Rectal smooth muscle tissue (tissue), 1 donor: Measurements from ENCODE around the gene CD40LG.

ENCODE experiments used
- H3K27ac ChIP-seq: one replicate; pipeline ENCODE4 v1.7.0; 2013; ENCODE audit warnings: low read depth, low read length, inconsistent platforms
- H3K27me3 ChIP-seq: one replicate; pipeline ENCODE4 v1.7.0; 2013; ENCODE audit warnings: low read length; ENCODE audit not compliant: control insufficient read depth, insufficient read depth
- H3K36me3 ChIP-seq: one replicate; pipeline ENCODE4 v1.7.0; 2013; ENCODE audit warnings: low read length; ENCODE audit not compliant: control insufficient read depth, insufficient read depth
- H3K4me1 ChIP-seq: one replicate; pipeline ENCODE4 v1.7.0; 2013; ENCODE audit warnings: low read length; ENCODE audit not compliant: control insufficient read depth, insufficient read depth
- H3K4me3 ChIP-seq: one replicate; pipeline ENCODE4 v1.7.0; 2013; ENCODE audit warnings: low read length
- H3K9ac ChIP-seq: one replicate; pipeline ENCODE4 v1.7.0; 2013; ENCODE audit warnings: low read length

Gene CD40LG

DNA sequence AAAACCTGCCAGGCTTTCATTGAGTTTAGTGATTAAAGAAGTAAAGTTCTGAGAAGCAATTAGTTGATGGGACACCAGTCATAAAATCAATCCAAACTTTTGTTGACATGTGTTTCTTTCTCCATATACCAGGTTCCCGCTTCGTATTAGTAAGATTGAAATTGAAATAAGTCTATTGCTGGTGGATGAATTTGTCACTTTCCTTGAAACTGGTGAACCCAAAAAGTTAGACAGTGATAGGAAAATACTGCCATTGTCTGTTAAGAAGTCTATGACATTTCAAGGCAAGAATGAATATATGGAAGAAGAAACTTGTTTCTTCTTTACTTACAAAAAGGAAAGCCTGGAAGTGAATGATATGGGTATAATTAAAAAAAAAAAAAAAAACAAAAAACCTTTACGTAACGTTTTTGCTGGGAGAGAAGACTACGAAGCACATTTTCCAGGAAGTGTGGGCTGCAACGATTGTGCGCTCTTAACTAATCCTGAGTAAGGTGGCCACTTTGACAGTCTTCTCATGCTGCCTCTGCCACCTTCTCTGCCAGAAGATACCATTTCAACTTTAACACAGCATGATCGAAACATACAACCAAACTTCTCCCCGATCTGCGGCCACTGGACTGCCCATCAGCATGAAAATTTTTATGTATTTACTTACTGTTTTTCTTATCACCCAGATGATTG is at the start of gene CD40LG:
CD40LG (plus strand) TSS at position 482 of the 684 bp plus-strand sequence; CDS start at position 573, 91 bp downstream.
- H3K27ac ChIP-seq = no peak within 1 kb of the TSS
- no peak within 1 kb of the TSS for H3K4me3 ChIP-seq
- no peak within 1 kb of the TSS for H3K9ac ChIP-seq
- no peaks in the 10 kb centered on the region for H3K27me3 ChIP-seq
- no peaks in the 10 kb centered on the region for H3K4me1 ChIP-seq
- no peaks in the 10 kb centered on the region for H3K36me3 ChIP-seq

DNA sequence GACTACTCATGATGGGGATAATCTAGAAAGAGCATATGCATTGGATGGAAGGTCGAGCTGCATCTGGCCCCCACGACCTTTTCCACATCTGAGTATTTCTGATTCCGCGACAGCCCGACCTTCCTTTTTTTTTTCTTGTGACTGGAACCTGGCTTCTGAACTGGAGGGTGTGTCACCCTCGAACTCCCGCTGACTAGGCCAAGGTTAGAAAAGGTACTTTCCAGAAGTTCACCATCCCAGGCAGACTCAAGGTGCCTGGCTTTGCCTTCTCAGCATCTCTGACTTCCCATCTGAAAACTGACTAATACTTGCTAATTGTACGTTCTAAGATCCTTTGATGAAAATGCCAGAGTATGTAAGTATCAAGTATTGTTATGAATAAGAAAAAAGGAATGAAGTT is 49.3 kb upstream of the CD40LG start:
- no peak overlapping the region for H3K9ac ChIP-seq
- no peaks in the 10 kb centered on the region for H3K4me1 ChIP-seq
- H3K27ac ChIP-seq = no peak overlapping the region
- H3K36me3 ChIP-seq = no peaks in the 10 kb centered on the region
- H3K27me3 ChIP-seq = no peaks in the 10 kb centered on the region
- H3K4me3 ChIP-seq = no peak overlapping the region

DNA sequence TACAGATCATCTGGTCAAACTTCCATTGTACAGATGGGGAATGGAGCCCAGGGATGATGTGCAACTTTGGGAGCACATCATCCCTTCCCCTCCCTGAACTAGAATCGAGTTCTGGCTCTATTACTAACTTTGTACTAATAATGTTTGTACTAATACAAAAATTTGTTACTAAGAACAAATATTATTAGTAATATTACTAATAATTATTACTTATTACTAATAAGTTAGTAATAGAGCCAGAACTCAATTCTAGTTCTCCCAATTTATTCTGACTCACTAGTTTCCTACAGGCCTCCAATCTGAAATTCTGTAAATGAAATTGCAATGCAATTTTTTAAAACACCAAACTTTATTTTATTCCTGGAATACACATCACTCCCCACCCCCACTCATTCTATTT is 47.9 kb upstream of the CD40LG start:
- Histone ChIP-seq H3K27me3 (no peaks in the 10 kb centered on the region), H3K4me3 (no peak overlapping the region), H3K4me1 (no peaks in the 10 kb centered on the region), H3K27ac (no peak overlapping the region), H3K36me3 (no peaks in the 10 kb centered on the region), H3K9ac (no peak overlapping the region)

DNA sequence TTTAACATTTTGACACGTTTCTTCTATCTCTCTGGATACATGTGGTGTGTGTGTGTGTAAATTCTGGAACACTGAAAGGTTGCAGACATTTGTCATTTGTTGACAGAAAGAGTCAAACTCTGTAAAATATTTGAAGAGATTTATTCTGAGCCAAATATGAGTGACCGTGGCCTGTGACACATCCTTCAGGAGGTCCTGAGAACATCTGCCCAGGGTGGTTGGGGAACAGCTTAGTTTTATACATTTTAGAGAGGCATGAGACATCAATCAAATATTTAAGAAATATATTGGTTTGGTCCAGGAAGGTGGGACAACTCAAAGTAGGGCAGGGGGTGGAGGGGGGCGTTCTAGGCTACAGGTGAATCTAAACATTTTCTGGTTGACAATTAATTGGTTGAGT is 40.7 kb upstream of the CD40LG start:
- Histone ChIP-seq H3K27ac (no peak overlapping the region), H3K27me3 (no peaks in the 10 kb centered on the region), H3K4me3 (no peak overlapping the region), H3K9ac (no peak overlapping the region), H3K4me1 (no peaks in the 10 kb centered on the region), H3K36me3 (no peaks in the 10 kb centered on the region)

DNA sequence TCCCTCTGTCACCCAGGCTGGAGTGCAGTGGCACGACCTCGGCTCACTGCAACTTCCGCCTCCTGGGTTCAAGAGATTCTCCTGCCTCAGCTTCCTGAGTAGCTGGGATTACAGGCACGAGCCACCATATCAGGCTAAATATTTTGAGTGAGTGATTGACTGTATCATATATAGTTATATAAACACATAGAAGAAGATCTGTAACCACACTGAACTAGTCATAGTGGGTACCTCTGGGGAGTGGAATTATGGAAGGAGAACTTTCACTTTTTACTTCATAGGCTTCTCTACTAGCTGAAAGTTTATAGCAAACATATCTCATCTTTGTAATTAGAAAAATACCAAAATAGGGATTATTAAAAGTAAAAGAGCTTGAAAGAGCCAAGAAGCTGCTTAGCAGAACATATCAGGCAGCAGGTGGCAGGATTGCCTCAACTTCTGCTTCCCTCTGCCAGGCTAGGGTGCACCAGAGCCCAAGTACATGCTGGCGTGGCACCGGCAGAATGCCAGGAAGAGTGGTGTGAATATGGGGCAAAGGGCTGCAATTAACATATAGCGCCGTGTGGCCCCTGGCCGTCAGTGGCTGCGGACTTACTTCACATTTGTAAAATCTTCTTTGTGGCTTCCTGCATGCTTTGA is 39.5 kb upstream of the CD40LG start:
- no peak overlapping the region for H3K27ac ChIP-seq

DNA sequence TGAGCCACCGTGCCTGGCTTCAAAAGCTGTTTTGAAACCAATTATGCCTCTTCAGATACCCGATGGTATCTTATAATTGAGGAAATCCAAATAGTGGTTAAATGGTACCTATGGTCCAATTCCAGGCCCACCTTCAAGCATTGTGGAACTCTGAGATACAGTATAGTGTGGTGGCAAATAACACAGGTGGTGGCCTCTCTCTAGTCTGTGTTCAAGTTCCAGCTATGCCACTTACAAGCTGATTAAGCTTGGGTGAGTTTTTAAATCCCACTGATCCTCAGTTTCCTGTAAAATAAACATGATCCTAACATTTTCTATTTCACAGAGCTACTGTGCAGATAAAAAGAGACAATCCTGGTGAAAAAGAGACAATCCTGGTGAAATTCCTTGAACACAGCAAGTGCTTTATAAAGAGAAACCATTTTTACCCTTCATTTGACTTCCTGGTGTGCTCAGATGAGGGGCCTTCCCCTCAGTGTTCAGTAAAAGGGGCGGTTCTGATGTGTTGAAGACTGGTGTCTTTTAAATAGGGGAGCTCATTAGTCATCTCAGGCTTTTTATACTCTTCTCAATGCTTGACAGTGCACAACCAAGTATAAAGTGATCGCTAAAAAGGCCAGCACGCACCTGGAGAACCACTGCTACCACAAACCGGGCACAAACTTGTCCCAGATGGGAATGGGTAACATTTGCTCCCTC is 30.8 kb upstream of the CD40LG start:
- Histone ChIP-seq H3K9ac (no peak overlapping the region), H3K4me3 (no peak overlapping the region), H3K27ac (no peak overlapping the region), H3K4me1 (no peaks in the 10 kb centered on the region), H3K27me3 (peaks cover 5% of the 10 kb centered on the region), H3K36me3 (no peaks in the 10 kb centered on the region)

More for the DNA sequence above, 39.5 kb upstream of the CD40LG start:
- H3K27me3 ChIP-seq = no peaks in the 10 kb centered on the region
- H3K4me1 ChIP-seq = no peaks in the 10 kb centered on the region
- no peak overlapping the region for H3K9ac ChIP-seq
- no peak overlapping the region for H3K4me3 ChIP-seq
- H3K36me3 ChIP-seq = no peaks in the 10 kb centered on the region

DNA sequence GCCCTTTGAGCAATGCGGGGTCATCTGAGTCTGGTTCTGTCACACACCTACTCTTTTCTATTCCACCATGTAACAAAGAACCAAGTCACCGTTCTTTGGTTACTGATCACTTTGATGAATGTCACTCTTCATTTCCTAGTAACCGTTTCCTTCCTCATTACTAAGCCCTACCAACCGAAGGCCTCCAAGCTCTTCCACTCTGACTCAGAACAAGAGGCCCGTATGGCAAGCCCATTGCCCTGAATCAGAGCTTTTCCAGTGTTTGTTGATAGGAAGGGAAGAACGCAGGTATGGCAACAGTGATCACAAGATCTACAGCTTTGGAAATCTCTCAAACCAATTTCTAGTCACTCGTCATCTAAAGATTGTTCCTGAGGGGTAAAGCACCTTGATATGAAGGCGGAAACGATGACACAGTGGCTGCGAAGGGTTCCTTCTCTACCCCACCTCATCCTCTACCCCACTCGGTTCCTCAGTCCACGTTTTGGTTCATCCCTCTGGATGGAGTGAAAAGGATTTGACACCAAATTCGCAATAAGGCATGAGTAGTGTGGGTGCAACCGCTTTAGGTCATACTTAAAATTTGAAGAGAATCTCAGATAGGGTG is 28.0 kb upstream of the CD40LG start:
- H3K9ac ChIP-seq = no peak overlapping the region
- no peak overlapping the region for H3K4me3 ChIP-seq
- H3K4me1 ChIP-seq = no peaks in the 10 kb centered on the region
- no peak overlapping the region for H3K27ac ChIP-seq
- H3K27me3 ChIP-seq = peaks cover 5% of the 10 kb centered on the region
- no peaks in the 10 kb centered on the region for H3K36me3 ChIP-seq

DNA sequence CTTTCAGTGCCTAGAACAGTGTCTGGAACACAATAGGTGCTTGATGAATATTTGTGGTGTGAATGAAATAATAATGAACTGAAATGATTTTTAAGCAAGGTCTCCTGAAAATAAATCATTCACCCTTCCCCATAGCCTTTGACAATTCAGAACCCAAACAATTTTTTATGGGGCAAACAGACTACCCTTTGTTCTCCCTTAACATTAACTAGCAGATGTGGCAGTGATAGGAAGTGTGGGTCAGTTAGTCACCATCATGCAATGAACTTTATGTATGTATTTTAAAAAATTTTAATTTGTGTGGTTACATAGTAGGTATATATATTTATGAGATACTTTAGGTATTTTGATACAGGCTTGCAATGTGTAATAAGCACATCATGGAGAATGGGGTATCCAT is 27.2 kb upstream of the CD40LG start:
- no peaks in the 10 kb centered on the region for H3K36me3 ChIP-seq
- no peaks in the 10 kb centered on the region for H3K4me1 ChIP-seq
- H3K9ac ChIP-seq = no peak overlapping the region
- H3K27me3 ChIP-seq = peaks cover 5% of the 10 kb centered on the region
- H3K4me3 ChIP-seq = no peak overlapping the region
- H3K27ac ChIP-seq = no peak overlapping the region

DNA sequence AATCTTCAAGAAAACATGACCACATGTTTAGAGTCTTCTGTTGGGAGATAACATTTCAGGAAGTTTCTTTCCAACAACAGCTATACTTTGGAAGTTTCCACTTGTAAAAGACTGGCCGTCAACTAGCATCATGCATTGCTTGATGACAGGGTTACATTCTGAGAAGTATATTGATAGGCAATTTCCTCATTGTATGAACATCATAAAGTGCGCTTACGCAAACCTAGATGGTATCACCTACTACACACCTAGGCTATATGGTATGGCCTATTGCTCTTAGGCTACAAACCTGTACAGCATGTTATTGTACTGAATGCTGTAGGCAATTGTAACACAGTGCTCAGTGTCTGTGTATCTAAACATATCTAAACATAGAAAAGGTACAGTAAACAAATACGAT is 25.4 kb upstream of the CD40LG start:
- H3K36me3 ChIP-seq = no peaks in the 10 kb centered on the region
- no peaks in the 10 kb centered on the region for H3K4me1 ChIP-seq
- H3K27ac ChIP-seq = no peak overlapping the region
- no peak overlapping the region for H3K4me3 ChIP-seq
- H3K27me3 ChIP-seq = peaks cover 5% of the 10 kb centered on the region
- H3K9ac ChIP-seq = no peak overlapping the region

DNA sequence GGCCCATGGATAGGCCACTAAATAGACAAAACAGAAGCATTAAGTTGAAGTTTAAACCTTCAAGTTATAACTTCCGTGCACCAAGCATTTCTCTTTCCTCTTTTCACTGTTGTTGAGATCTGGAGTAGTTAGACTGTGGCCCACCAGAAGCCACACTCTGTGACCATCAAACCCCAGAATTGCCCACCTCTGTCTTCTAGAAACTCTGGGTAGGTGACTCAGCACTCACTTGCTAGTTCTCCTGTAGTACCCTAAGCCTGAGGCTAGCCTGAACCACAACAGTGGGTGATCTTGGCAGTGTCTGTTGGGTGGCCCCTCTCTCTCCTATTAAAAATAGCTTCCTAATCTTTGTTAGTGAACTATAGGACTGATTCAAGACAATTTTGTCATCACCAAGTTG is 24.6 kb upstream of the CD40LG start:
- H3K4me3 ChIP-seq = no peak overlapping the region
- H3K9ac ChIP-seq = no peak overlapping the region
- no peaks in the 10 kb centered on the region for H3K4me1 ChIP-seq
- no peaks in the 10 kb centered on the region for H3K36me3 ChIP-seq
- H3K27me3 ChIP-seq = peaks cover 5% of the 10 kb centered on the region
- no peak overlapping the region for H3K27ac ChIP-seq

DNA sequence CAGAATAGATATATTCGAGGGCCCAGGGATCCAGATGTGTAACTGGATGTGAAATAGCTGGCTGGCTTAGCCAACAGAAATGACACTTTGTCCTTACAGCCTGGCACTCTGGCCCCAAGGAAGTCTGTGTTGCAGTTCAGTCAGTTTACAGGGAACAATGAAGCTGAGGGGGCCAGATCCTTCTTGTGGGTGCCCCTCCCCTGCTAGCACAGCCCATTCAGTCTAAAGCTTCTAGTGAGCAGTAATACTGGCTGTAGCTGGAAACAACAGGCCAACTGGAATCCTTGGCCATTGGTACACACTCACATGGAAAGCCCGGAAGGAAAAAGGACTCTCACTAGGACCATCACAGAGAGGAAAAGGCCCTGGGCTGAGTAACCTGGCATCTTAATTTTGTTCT is 22.7 kb upstream of the CD40LG start:
- Histone ChIP-seq H3K4me1 (no peaks in the 10 kb centered on the region), H3K36me3 (no peaks in the 10 kb centered on the region), H3K9ac (no peak overlapping the region), H3K4me3 (no peak overlapping the region), H3K27ac (no peak overlapping the region), H3K27me3 (peaks cover 6% of the 10 kb centered on the region)

DNA sequence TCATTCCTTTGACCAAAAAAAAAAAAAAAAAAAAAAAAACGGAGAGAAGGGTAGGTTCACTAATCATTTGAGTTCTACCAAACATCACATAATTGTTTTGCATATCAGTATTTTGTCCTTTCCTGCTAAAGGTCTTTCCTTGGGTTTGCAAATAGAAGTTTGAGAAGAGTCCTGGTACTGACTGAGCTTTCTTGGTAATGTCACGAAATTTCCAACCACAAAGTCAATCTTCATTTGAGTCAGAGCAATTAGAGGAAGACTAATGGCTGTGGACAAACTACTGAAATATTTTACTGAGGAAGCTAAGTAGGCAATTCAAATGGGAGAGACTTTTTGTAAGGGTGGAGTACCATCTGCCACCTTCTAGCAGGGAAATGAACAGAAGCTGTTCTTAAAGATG is 21.7 kb upstream of the CD40LG start:
- H3K4me1 ChIP-seq = no peaks in the 10 kb centered on the region
- no peaks in the 10 kb centered on the region for H3K36me3 ChIP-seq
- no peak overlapping the region for H3K4me3 ChIP-seq
- H3K27ac ChIP-seq = no peak overlapping the region
- no peak overlapping the region for H3K9ac ChIP-seq
- peaks cover 6% of the 10 kb centered on the region for H3K27me3 ChIP-seq
